Measurements from ENCODE around the gene RGMA. TPM values are rescaled to one million over a fixed set of nuclear protein-coding genes. Genes with fewer than 3 reads are reported as not detected.
A peak's percentile ranks its signal among the peaks of the same experiment; 100 is the strongest.

RGMA gene
- total RNA-seq, 2 donors from 2014 or later: 37.7 to 67.1 TPM

DNA sequence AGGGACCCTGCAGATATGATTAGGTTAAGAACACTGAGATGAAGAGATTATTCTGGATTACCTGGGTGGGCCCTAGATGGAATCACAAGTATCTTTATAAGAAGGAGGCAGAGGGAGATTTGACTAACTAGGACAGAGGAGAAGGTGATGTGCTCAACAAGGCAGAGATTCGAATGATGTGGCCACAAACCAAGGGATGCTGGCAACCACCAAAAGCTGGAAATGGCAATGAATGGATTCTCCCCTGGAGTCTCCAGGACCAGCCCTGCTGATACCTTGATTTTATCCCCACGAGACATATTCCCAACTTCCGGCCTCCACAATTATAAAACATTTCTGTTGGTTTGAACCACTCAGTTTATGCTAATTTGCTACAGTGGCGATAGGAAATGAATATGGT is 42.9 kb downstream of the RGMA start:
- Histone ChIP-seq H3K36me3 (ENCODE audit: control insufficient read depth, insufficient read depth, low read length) (peaks cover 60% of the 10 kb centered on the region), H3K27me3 (ENCODE audit: control insufficient read depth, insufficient read depth, low read length, poor library complexity, severe bottlenecking) (no peaks in the 10 kb centered on the region), H3K27ac (ENCODE audit: low read depth, low read length) (no peak overlapping the region), H3K4me1 (ENCODE audit: control insufficient read depth, insufficient read depth, low read length) (no peaks in the 10 kb centered on the region), H3K9me3 (ENCODE audit: control insufficient read depth, low read length) (peaks cover 13% of the 10 kb centered on the region), H3K4me3 (ENCODE audit: low read length) (no peak overlapping the region), H3K9ac (ENCODE audit: extremely low read depth, low read length, poor library complexity, severe bottlenecking) (no peak overlapping the region)
- TF ChIP-seq CTCF (conservative IDR thresholded peaks at IDR 0.05): no peak
- no peak for DNase-seq
- WGBS, 2 experiments (ENCODE audit: insufficient coverage in 1 of 2, insufficient read length in 1 of 2): 83 to 90% methylated on average over 2 to 4 of the region's 4 CpGs
- Mint-ChIP-seq H3K9me3 (peaks cover 10% of the 10 kb centered on the region), H3K27ac (no peak overlapping the region), H3K36me3 (ENCODE audit: low read depth) (peaks cover 75% of the 10 kb centered on the region), H3K27me3 (ENCODE audit: insufficient read depth) (no peaks in the 10 kb centered on the region), H3K4me3 (no peak overlapping the region), H3K4me1 (no peaks in the 10 kb centered on the region)

DNA sequence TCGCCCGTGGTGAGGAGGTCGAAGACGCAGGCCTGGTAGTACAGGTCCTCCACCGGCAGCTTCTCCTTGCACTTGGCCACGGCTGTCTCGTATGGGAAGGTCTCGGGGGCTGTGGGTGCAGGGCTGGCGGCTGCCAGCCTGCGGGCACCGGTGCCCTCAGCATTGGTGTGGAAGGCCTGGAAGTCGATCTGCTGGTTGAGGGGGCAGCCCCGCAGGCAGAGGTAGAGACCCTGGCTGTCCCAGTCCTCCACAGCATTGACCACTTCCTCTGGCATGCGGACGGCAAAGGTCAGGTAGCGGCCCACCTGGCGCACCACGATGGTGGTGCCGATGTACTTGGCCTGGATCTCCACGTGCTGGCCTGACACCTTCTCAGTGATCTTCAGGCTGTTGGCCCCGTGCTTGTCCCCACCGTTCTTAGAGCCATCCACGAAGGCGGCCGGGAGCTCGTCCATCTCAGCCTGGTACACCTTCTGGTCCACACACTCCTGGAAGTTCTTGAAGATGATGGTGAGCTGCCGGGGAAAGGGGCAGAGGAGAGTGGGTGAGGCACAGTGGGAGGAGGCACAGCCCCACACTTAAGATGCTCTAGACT is 43.7 kb downstream of the RGMA start:
- 96 to 98% methylated on average over 18 to 27 of the region's 27 CpGs for WGBS, 2 experiments (ENCODE audit: insufficient coverage in 1 of 2, insufficient read length in 1 of 2)
- Mint-ChIP-seq H3K9me3 (peaks cover 10% of the 10 kb centered on the region), H3K4me1 (no peaks in the 10 kb centered on the region)

GRCh38 chr15:93044301-93045190 is 44.5 kb downstream of the RGMA start:
- no peaks in the 10 kb centered on the region for H3K4me1 ChIP-seq (ENCODE audit: control insufficient read depth, insufficient read depth, low read length)
- no peaks in the 10 kb centered on the region for H3K4me1 Mint-ChIP-seq
- H3K4me3 ChIP-seq (ENCODE audit: low read length): no peak overlapping the region
- peak overlapping the region; percentile 32 for H3K27ac ChIP-seq (ENCODE audit: low read depth, low read length)
- peaks cover 13% of the 10 kb centered on the region for H3K9me3 Mint-ChIP-seq
- H3K4me3 Mint-ChIP-seq: no peak overlapping the region
- H3K27ac Mint-ChIP-seq: no peak overlapping the region
- H3K36me3 Mint-ChIP-seq (ENCODE audit: low read depth): peaks cover 70% of the 10 kb centered on the region
- H3K27me3 ChIP-seq (ENCODE audit: control insufficient read depth, insufficient read depth, low read length, poor library complexity, severe bottlenecking): no peaks in the 10 kb centered on the region
- 91 to 93% methylated on average over 23 to 43 of the region's 46 CpGs for WGBS, 2 experiments (ENCODE audit: insufficient coverage in 1 of 2, insufficient read length in 1 of 2)
- no peak overlapping the region for H3K9ac ChIP-seq (ENCODE audit: extremely low read depth, low read length, poor library complexity, severe bottlenecking)
- peaks cover 50% of the 10 kb centered on the region for H3K36me3 ChIP-seq (ENCODE audit: control insufficient read depth, insufficient read depth, low read length)
- H3K27me3 Mint-ChIP-seq (ENCODE audit: insufficient read depth): no peaks in the 10 kb centered on the region
- peaks cover 13% of the 10 kb centered on the region for H3K9me3 ChIP-seq (ENCODE audit: control insufficient read depth, low read length)
- DNase-seq: no peak
- no peak for TF ChIP-seq CTCF (conservative IDR thresholded peaks at IDR 0.05)

More for the DNA sequence above, 43.7 kb downstream of the RGMA start:
- no peak overlapping the region for H3K4me3 ChIP-seq (ENCODE audit: low read length)
- no peaks in the 10 kb centered on the region for H3K27me3 ChIP-seq (ENCODE audit: control insufficient read depth, insufficient read depth, low read length, poor library complexity, severe bottlenecking)
- no peaks in the 10 kb centered on the region for H3K4me1 ChIP-seq (ENCODE audit: control insufficient read depth, insufficient read depth, low read length)
- no peak for TF ChIP-seq CTCF (conservative IDR thresholded peaks at IDR 0.05)
- H3K36me3 Mint-ChIP-seq (ENCODE audit: low read depth): peaks cover 73% of the 10 kb centered on the region
- H3K27ac Mint-ChIP-seq: no peak overlapping the region
- H3K9ac ChIP-seq (ENCODE audit: extremely low read depth, low read length, poor library complexity, severe bottlenecking): no peak overlapping the region
- H3K9me3 ChIP-seq (ENCODE audit: control insufficient read depth, low read length): peaks cover 13% of the 10 kb centered on the region
- no peaks in the 10 kb centered on the region for H3K27me3 Mint-ChIP-seq (ENCODE audit: insufficient read depth)
- no peak overlapping the region for H3K27ac ChIP-seq (ENCODE audit: low read depth, low read length)
- H3K4me3 Mint-ChIP-seq: no peak overlapping the region
- peaks cover 57% of the 10 kb centered on the region for H3K36me3 ChIP-seq (ENCODE audit: control insufficient read depth, insufficient read depth, low read length)
- no peak for DNase-seq

Data from endodermal cell (in vitro differentiated cells).